GM20000 (cell line): Measurements from ENCODE around the gene NRDC.
"Not testable (repeated sequence)": the region's sequence is repeated elsewhere in the genome, so short reads cannot be mapped to it uniquely, and the experiment has no call there.

Experiments
- DNase-seq: peaks from one replicate; pipeline ENCODE4 v3.0.0; 2012; ENCODE audit warnings: low spot score
- TF ChIP-seq, protein P1 (sequence below): IDR thresholded peaks from 2 replicates; pipeline ENCODE4 v1.5.1; 2012; ENCODE audit warnings: mild to moderate bottlenecking, control low read depth; ENCODE audit errors: extremely low read depth, missing control alignments

The NRDC gene

GRCh38 chr1:51877434-51878307 lies 856 bp downstream of the NRDC start:
- TF ChIP-seq, protein P1, sequence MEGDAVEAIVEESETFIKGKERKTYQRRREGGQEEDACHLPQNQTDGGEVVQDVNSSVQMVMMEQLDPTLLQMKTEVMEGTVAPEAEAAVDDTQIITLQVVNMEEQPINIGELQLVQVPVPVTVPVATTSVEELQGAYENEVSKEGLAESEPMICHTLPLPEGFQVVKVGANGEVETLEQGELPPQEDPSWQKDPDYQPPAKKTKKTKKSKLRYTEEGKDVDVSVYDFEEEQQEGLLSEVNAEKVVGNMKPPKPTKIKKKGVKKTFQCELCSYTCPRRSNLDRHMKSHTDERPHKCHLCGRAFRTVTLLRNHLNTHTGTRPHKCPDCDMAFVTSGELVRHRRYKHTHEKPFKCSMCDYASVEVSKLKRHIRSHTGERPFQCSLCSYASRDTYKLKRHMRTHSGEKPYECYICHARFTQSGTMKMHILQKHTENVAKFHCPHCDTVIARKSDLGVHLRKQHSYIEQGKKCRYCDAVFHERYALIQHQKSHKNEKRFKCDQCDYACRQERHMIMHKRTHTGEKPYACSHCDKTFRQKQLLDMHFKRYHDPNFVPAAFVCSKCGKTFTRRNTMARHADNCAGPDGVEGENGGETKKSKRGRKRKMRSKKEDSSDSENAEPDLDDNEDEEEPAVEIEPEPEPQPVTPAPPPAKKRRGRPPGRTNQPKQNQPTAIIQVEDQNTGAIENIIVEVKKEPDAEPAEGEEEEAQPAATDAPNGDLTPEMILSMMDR = no peak
- DNase-seq = no peak

GRCh38 chr1:51875836-51876235 lies 2.7 kb downstream of the NRDC start:
- no peak for DNase-seq
- TF ChIP-seq, protein P1 = no peak

DNA sequence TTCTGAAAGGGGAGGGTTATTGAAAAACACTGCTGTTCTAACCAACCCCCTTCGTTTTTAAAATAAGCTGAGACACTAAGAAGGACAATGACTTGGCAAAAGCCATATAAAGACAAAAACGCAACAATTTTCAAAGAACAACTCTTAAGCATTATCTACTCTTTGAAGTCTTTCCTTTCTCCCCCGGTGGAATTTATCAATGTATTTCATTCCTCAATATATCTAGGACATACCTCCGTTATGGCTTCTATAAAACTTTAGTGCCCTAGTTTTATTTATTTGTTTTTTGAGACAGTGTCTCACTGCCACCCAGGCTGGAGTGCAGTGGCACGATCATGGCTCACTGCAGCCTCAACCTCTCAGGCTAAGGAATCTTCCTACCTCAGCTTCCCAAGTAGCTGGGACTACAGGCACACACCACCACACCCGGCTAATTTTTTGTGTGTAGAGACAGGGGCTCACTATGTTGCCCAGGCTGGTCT lies 3.2 kb downstream of the NRDC start:
- TF ChIP-seq, protein P1 = no peak
- no peak for DNase-seq

- DNase-seq = not testable (repeated sequence)
These were observed 5.3 kb downstream of the NRDC start for GRCh38 chr1:51873270-51873669.

- DNase-seq = no peak
- TF ChIP-seq, protein P1 = no peak
These were observed 7.1 kb downstream of the NRDC start for GRCh38 chr1:51871351-51871975.

- TF ChIP-seq, protein P1 = no peak
These were observed 7.8 kb downstream of the NRDC start for GRCh38 chr1:51870603-51871350.

DNA sequence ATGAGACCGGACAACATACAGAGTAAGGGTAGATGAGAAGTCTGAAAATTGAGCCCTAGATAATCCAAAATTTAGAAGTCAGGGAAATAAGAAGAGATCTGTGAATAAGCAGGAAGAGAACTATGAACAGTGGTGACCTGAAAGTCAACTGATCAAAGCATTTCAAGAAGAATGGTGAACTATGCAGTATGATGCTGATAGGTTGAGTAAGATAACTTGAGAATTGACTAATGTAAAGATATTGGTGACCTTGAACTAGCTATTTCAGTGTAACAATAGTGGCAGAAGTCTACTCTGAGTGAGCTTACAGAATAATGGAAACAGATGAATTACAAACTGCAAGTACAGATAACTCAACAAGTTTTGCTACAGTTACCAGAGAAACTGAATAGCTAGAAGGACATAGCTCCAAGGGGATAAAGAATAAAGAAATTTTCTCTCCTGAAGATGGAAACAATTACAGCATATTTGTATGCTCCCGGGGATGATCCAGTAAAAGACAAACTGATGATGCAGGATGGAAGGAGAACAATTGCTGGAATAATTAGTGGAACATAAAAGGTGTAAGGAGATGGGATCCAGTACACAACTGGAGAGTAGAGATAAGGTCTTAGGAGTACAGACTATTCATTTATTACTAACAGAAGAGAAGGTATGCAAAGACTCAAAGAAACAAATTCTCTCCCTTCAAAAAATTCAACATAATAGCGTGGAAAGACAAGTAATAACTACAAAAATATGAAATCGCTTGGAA lies 10.9 kb downstream of the NRDC start:
- DNase-seq = no peak
- TF ChIP-seq, protein P1 = no peak

More at GRCh38 chr1:51870603-51871350, 7.8 kb downstream of the NRDC start:
- no peak for DNase-seq
